ENCODE measurements around the gene DYRK3. TPM values are rescaled to one million over a fixed set of nuclear protein-coding genes. Genes with fewer than 3 reads are reported as not detected.

The DYRK3 gene
- 10 to 100 TPM; 11.0 to 11.7 TPM for total RNA-seq
- not detected for polyA plus RNA-seq

- Histone ChIP-seq H3K9me3 (ENCODE audit: low read length) (no peaks in the 10 kb centered on the region), H3K4me3 (ENCODE audit: low read length) (peak within 1 kb of the TSS; percentile 62), H3K36me3 (ENCODE audit: insufficient read depth, low read length) (no peaks in the 10 kb centered on the region), H3K27ac (ENCODE audit: low read depth, low read length) (peak within 1 kb of the TSS; percentile 59), H3K27me3 (ENCODE audit: insufficient read depth, low read length, poor library complexity, severe bottlenecking) (no peaks in the 10 kb centered on the region), H3K4me1 (ENCODE audit: insufficient read depth, low read length) (peaks cover 13% of the 10 kb centered on the region)
- H3K4me3 Mint-ChIP-seq = peak within 1 kb of the TSS; percentile 85 to 96 (median 89)
- DNase-seq = peak; percentile 84 to 94 (median 87)
- ChIA-PET POLR2A (interaction anchor here (0.6 to 1.4 kb wide), 5 partner anchors 11 to 286 kb away, joined by 3 to 7 read pairs (median 3); partner anchors contain the start of genes EIF2D and FCMR), CTCF (interaction anchor here (0.7 to 8.4 kb wide), 33 partner anchors 9 to 369 kb away, joined by 3 to 108 read pairs (median 4); partner anchors contain the start of genes EIF2D and IKBKE)
- H3K27me3 Mint-ChIP-seq = peaks cover 10 to 13% of the 10 kb centered on the region in 2 donors
- H3K27ac Mint-ChIP-seq = peak within 1 kb of the TSS; percentile 61 to 95 (median 90)
- H3K9me3 Mint-ChIP-seq = no peaks in the 10 kb centered on the region
- peaks cover 13 to 27% (median 18%) of the 10 kb centered on the region in 3 donors for H3K4me1 Mint-ChIP-seq
- no peaks in the 10 kb centered on the region for H3K36me3 Mint-ChIP-seq
Measured at GRCh38 chr1:206635080-206635977, at the start of gene DYRK3. TSS of gene DYRK3 (plus strand) at chr1:206635536. CDS start at chr1:206635704, 168 bp downstream.

- Mint-ChIP-seq H3K4me1 (peaks cover 56 to 84% (median 70%) of the 10 kb centered on the region in 3 donors), H3K4me3 (peak overlapping the region in 1 of 7 donors; percentile 12), H3K27me3 (peaks cover 0 to 1% of the 10 kb centered on the region in 2 donors), H3K9me3 (no peaks in the 10 kb centered on the region), H3K36me3 (peaks cover 4 to 93% (median 19%) of the 10 kb centered on the region in 3 donors), H3K27ac (peak overlapping the region; percentile 47 to 96 (median 76))
- ChIA-PET CTCF (interaction anchor here (0.8 to 19.1 kb wide), 6 partner anchors 27 to 108 kb away, joined by 4 to 503 read pairs (median 13); no protein-coding TSS in a partner anchor), POLR2A (interaction anchor here (0.6 to 1.0 kb wide), 2 partner anchors 35 to 74 kb away, joined by 4 to 9 read pairs; no protein-coding TSS in a partner anchor)
- Histone ChIP-seq H3K4me3 (ENCODE audit: low read length) (no peak overlapping the region), H3K27ac (ENCODE audit: low read depth, low read length) (no peak overlapping the region), H3K4me1 (ENCODE audit: insufficient read depth, low read length) (peaks cover 37% of the 10 kb centered on the region), H3K36me3 (ENCODE audit: insufficient read depth, low read length) (peaks cover 77% of the 10 kb centered on the region), H3K9me3 (ENCODE audit: low read length) (no peaks in the 10 kb centered on the region), H3K27me3 (ENCODE audit: insufficient read depth, low read length, poor library complexity, severe bottlenecking) (no peaks in the 10 kb centered on the region)
- DNase-seq = no peak
Measured at GRCh38 chr1:206586501-206587445, 48.6 kb upstream of the DYRK3 start.

GRCh38 chr1:206587904-206588303, 47.4 kb upstream of the DYRK3 start:
- no peak for DNase-seq
- Histone ChIP-seq H3K36me3 (ENCODE audit: insufficient read depth, low read length) (peaks cover 66% of the 10 kb centered on the region), H3K4me1 (ENCODE audit: insufficient read depth, low read length) (peaks cover 25% of the 10 kb centered on the region), H3K27ac (ENCODE audit: low read depth, low read length) (no peak overlapping the region), H3K27me3 (ENCODE audit: insufficient read depth, low read length, poor library complexity, severe bottlenecking) (no peaks in the 10 kb centered on the region), H3K9me3 (ENCODE audit: low read length) (no peaks in the 10 kb centered on the region), H3K4me3 (ENCODE audit: low read length) (no peak overlapping the region)
- ChIA-PET POLR2A (interaction anchor here (0.7 kb wide), 1 partner anchor 36 kb away, joined by 3 read pairs; no protein-coding TSS in a partner anchor), CTCF (interaction anchor here (1.2 to 19.1 kb wide), 4 partner anchors 12 to 108 kb away, joined by 4 to 503 read pairs (median 13); no protein-coding TSS in a partner anchor)
- Mint-ChIP-seq H3K9me3 (no peaks in the 10 kb centered on the region), H3K27me3 (peaks cover 0 to 1% of the 10 kb centered on the region in 2 donors), H3K4me1 (peaks cover 51 to 82% (median 68%) of the 10 kb centered on the region in 3 donors), H3K4me3 (no peak overlapping the region), H3K36me3 (peaks cover 4 to 93% (median 22%) of the 10 kb centered on the region in 3 donors), H3K27ac (peak overlapping the region in 7 of 8 donors; percentile 29 to 96 (median 94))

GRCh38 chr1:206588492-206588891, 46.8 kb upstream of the DYRK3 start:
- ChIA-PET CTCF (interaction anchor here (1.2 to 19.1 kb wide), 5 partner anchors 13 to 52 kb away, joined by 3 to 503 read pairs (median 4); no protein-coding TSS in a partner anchor), POLR2A (interaction anchor here (0.7 kb wide), 1 partner anchor 37 kb away, joined by 3 read pairs; no protein-coding TSS in a partner anchor)
- peaks cover 60% of the 10 kb centered on the region for H3K36me3 ChIP-seq (ENCODE audit: insufficient read depth, low read length)
- H3K9me3 Mint-ChIP-seq = no peaks in the 10 kb centered on the region
- H3K27me3 ChIP-seq (ENCODE audit: insufficient read depth, low read length, poor library complexity, severe bottlenecking) = no peaks in the 10 kb centered on the region
- peaks cover 2 to 93% (median 25%) of the 10 kb centered on the region in 3 donors for H3K36me3 Mint-ChIP-seq
- no peak overlapping the region for H3K4me3 Mint-ChIP-seq
- no peak overlapping the region for H3K4me3 ChIP-seq (ENCODE audit: low read length)
- peaks cover 20% of the 10 kb centered on the region for H3K4me1 ChIP-seq (ENCODE audit: insufficient read depth, low read length)
- no peak overlapping the region for H3K27ac ChIP-seq (ENCODE audit: low read depth, low read length)
- no peaks in the 10 kb centered on the region for H3K9me3 ChIP-seq (ENCODE audit: low read length)
- H3K4me1 Mint-ChIP-seq = peaks cover 45 to 76% (median 63%) of the 10 kb centered on the region in 3 donors
- no peak for DNase-seq
- peak overlapping the region; percentile 62 to 96 (median 92) for H3K27ac Mint-ChIP-seq
- no peaks in the 10 kb centered on the region for H3K27me3 Mint-ChIP-seq

GRCh38 chr1:206589206-206589605, 46.1 kb upstream of the DYRK3 start:
- peaks cover 53% of the 10 kb centered on the region for H3K36me3 ChIP-seq (ENCODE audit: insufficient read depth, low read length)
- no peaks in the 10 kb centered on the region for H3K27me3 ChIP-seq (ENCODE audit: insufficient read depth, low read length, poor library complexity, severe bottlenecking)
- peaks cover 13% of the 10 kb centered on the region for H3K4me1 ChIP-seq (ENCODE audit: insufficient read depth, low read length)
- DNase-seq = no peak
- no peaks in the 10 kb centered on the region for H3K9me3 ChIP-seq (ENCODE audit: low read length)
- peak overlapping the region in 1 of 7 donors; percentile 45 for H3K4me3 Mint-ChIP-seq
- no peak overlapping the region for H3K4me3 ChIP-seq (ENCODE audit: low read length)
- no peaks in the 10 kb centered on the region for H3K9me3 Mint-ChIP-seq
- peak overlapping the region; percentile 49 to 96 (median 92) for H3K27ac Mint-ChIP-seq
- no peak overlapping the region for H3K27ac ChIP-seq (ENCODE audit: low read depth, low read length)
- H3K27me3 Mint-ChIP-seq = no peaks in the 10 kb centered on the region
- CTCF ChIA-PET = interaction anchor here (1.2 to 19.1 kb wide), 3 partner anchors 30 to 53 kb away, joined by 3 to 503 read pairs (median 3); no protein-coding TSS in a partner anchor
- POLR2A ChIA-PET = interaction anchor here (0.7 to 1.0 kb wide), 2 partner anchors 9 to 82 kb away, joined by 3 to 6 read pairs; partner anchors contain the start of gene RASSF5
- peaks cover 0 to 92% (median 23%) of the 10 kb centered on the region in 3 donors for H3K36me3 Mint-ChIP-seq
- H3K4me1 Mint-ChIP-seq = peaks cover 46 to 72% (median 58%) of the 10 kb centered on the region in 3 donors

GRCh38 chr1:206590025-206590758, 45.1 kb upstream of the DYRK3 start:
- Histone ChIP-seq H3K27me3 (ENCODE audit: insufficient read depth, low read length, poor library complexity, severe bottlenecking) (no peaks in the 10 kb centered on the region), H3K9me3 (ENCODE audit: low read length) (no peaks in the 10 kb centered on the region), H3K27ac (ENCODE audit: low read depth, low read length) (no peak overlapping the region), H3K4me1 (ENCODE audit: insufficient read depth, low read length) (peaks cover 13% of the 10 kb centered on the region), H3K36me3 (ENCODE audit: insufficient read depth, low read length) (peaks cover 52% of the 10 kb centered on the region), H3K4me3 (ENCODE audit: low read length) (no peak overlapping the region)
- Mint-ChIP-seq H3K9me3 (no peaks in the 10 kb centered on the region), H3K36me3 (peaks cover 0 to 91% (median 26%) of the 10 kb centered on the region in 3 donors), H3K4me1 (peaks cover 42 to 66% (median 58%) of the 10 kb centered on the region in 3 donors), H3K27me3 (no peaks in the 10 kb centered on the region), H3K4me3 (peak overlapping the region in 5 of 7 donors; percentile 1 to 65 (median 36)), H3K27ac (peak overlapping the region; percentile 85 to 96 (median 93))
- DNase-seq = peak in 3 of 5 donors; percentile 29 to 64 (median 58)
- ChIA-PET CTCF (interaction anchor here (1.4 to 19.1 kb wide), 3 partner anchors 31 to 113 kb away, joined by 3 to 503 read pairs (median 37); no protein-coding TSS in a partner anchor), POLR2A (interaction anchor here (0.7 to 1.0 kb wide), 2 partner anchors 10 to 83 kb away, joined by 3 to 6 read pairs; partner anchors contain the start of gene RASSF5)

All from CD8-positive, alpha-beta memory T cell (primary cell).